Gastrocnemius medialis (tissue), 4 donors: ENCODE measurements around the gene NOS1AP. TPM values are rescaled to one million over a fixed set of nuclear protein-coding genes. Genes with fewer than 3 reads are reported as not detected.

Source experiments
- ATAC-seq, 2 donors: fragments of 150-250 bp; one replicate each; pipeline ENCODE4 v1.9.1; 2016
- DNase-seq, 2 donors: peaks; one replicate each; pipeline ENCODE4 v3.0.0-alpha.2; 2019
- H3K27ac ChIP-seq, 4 donors: fragments of 200-600 bp; sonication (generic); 1 replicate in 1 of 4; 2 replicates in 3 of 4; pipeline ENCODE4 v1.5.1; 2016 to 2018; ENCODE audit warnings: mild to moderate bottlenecking in 2 of 4, moderate library complexity in 1 of 4
- H3K27me3 ChIP-seq, 3 donors: fragments of 200-600 bp; sonication (generic) in 2 of 3; 1 replicate in 1 of 3; 2 replicates in 2 of 3; pipeline versions ENCODE4 v1.5.1 to v1.6.0; 2016 to 2019; ENCODE audit warnings: mild to moderate bottlenecking in 1 of 3, moderate library complexity in 1 of 3
- H3K36me3 ChIP-seq, 2 donors: fragments of 200-600 bp; sonication (generic) in 1 of 2; one replicate each; pipeline ENCODE4 v1.5.1; 2017 to 2018
- H3K4me1 ChIP-seq, 2 donors: fragments of 200-600 bp; sonication (generic) in 1 of 2; one replicate each; pipeline ENCODE4 v1.5.1; 2016 to 2017; ENCODE audit warnings: mild to moderate bottlenecking in 2 of 2
- H3K4me3 ChIP-seq, 4 donors: fragments of 200-600 bp; sonication (generic) in 3 of 4; 1 replicate in 1 of 4; 2 replicates in 3 of 4; pipeline ENCODE4 v1.5.1; 2016 to 2019; ENCODE audit warnings: mild to moderate bottlenecking in 2 of 4
- H3K9me3 ChIP-seq, 3 donors: fragments of 200-600 bp; sonication (generic) in 2 of 3; 1 replicate in 1 of 3; 2 replicates in 2 of 3; pipeline ENCODE4 v1.5.1; 2016 to 2019
- POLR2A ChIP-seq, 2 donors: fragments of 450-650 bp; IDR thresholded peaks; one replicate each; pipeline ENCODE4 v1.6.1; 2017; ENCODE audit warnings: antibody characterized with exemption in 2 of 2, mild to moderate bottlenecking in 2 of 2, moderate library complexity in 2 of 2
- in situ Hi-C, 4 donors: fragments of 200-750 bp; cut with MboI; loops; one replicate each; pipeline versions ENCODE4 v1.15.0 to v1.8.0; 2017; ENCODE audit warnings: low sequenced_read_pairs in 4 of 4
- intact Hi-C: fragments of 100-400 bp; cut with DNase I; formaldehyde crosslinking; loops from one replicate; pipeline ENCODE4 v1.15.1; 2023; ENCODE audit warnings: low total_unique reads
- total RNA-seq, 4 donors: library from RNA; depleted of rRNA; stranded (reverse); fragments of >200 nt; gene quantifications; one replicate each; pipeline versions ENCODE4 v1.1.0 to v1.2.3, GENCODE V29; 2016
- TF ChIP-seq, protein P1 (sequence below), 5 experiments: fragments of 450-650 bp in 3 of 5; fragments of 200-600 bp in 2 of 5; sonication (generic) in 2 of 5; IDR thresholded peaks in 4 of 5; conservative IDR thresholded peaks in 1 of 5; 1 replicate in 4 of 5; 2 replicates in 1 of 5; pipeline ENCODE4 v1.5.1; 2016 to 2019; ENCODE audit warnings: antibody characterized with exemption in 5 of 5, mild to moderate bottlenecking in 3 of 5, moderate library complexity in 3 of 5

Gene NOS1AP
- total RNA-seq, 4 donors from 2014 or later: 0.20 to 0.40 (median 0.25) TPM

DNA sequence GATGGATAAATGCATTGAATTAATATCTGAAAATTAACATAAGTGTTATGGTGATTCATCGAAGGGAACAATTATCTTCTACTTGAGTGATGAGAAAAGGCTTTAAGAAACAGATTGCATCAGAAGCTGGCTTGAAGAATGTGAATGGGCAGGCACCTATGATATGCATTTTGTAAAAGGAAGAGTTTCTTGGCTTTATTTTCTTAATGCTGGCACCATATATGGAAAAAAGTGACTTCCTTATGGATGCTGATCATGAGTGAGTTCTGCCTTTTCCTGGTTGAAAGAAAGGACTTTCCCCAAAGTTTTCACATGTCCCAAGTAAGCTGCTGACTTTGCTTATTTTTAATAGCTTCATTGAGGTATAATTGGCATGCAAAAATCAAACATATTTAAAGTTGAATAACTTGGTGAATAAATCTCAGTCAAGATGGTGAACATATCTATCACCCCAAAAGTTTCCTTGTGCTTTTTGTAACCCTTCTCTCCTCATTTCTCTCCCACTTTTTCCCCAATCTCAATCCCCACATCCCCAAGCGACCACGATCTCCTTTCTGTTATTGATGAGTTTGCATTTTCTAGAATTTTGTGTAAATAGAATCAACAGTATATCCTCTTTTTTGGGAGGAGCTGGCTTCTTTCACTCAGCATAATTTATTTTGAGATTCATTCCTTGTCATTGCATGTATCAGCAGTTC lies 233.0 kb downstream of the NOS1AP start:
- no peak for ATAC-seq
- in situ Hi-C loops: no loop called here
- Histone ChIP-seq H3K4me3 (no peak overlapping the region), H3K27ac (no peak overlapping the region), H3K27me3 (no peaks in the 10 kb centered on the region), H3K4me1 (no peaks in the 10 kb centered on the region), H3K9me3 (no peaks in the 10 kb centered on the region), H3K36me3 (no peaks in the 10 kb centered on the region)
- TF ChIP-seq, protein P1, sequence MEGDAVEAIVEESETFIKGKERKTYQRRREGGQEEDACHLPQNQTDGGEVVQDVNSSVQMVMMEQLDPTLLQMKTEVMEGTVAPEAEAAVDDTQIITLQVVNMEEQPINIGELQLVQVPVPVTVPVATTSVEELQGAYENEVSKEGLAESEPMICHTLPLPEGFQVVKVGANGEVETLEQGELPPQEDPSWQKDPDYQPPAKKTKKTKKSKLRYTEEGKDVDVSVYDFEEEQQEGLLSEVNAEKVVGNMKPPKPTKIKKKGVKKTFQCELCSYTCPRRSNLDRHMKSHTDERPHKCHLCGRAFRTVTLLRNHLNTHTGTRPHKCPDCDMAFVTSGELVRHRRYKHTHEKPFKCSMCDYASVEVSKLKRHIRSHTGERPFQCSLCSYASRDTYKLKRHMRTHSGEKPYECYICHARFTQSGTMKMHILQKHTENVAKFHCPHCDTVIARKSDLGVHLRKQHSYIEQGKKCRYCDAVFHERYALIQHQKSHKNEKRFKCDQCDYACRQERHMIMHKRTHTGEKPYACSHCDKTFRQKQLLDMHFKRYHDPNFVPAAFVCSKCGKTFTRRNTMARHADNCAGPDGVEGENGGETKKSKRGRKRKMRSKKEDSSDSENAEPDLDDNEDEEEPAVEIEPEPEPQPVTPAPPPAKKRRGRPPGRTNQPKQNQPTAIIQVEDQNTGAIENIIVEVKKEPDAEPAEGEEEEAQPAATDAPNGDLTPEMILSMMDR (IDR thresholded peaks at IDR 0.05 in 4 of 5, conservative IDR thresholded peaks at IDR 0.05 in 1 of 5): no peak
- no peak for TF ChIP-seq POLR2A (IDR thresholded peaks at IDR 0.05)
- DNase-seq: no peak
- intact Hi-C loops: no loop called here

DNA sequence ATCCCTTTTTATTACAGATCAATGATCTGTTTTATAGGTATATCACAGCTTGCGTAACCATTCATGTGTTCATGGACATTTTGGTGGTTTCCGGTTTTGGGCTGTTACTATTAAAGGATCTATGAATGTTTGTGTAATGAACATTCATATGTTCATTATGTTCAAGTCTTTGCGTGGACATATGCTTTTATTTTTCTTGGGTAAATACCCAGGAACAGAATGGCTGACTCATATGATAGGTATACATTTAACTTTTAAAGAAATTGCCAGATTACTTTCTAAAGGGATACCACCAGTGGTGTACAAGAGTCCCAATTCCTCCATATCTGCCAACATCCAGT lies 233.5 kb downstream of the NOS1AP start:
- H3K36me3 ChIP-seq: no peaks in the 10 kb centered on the region
- TF ChIP-seq, protein P1 (IDR thresholded peaks at IDR 0.05 in 4 of 5, conservative IDR thresholded peaks at IDR 0.05 in 1 of 5): no peak
- TF ChIP-seq POLR2A (IDR thresholded peaks at IDR 0.05): no peak
- no peak overlapping the region for H3K27ac ChIP-seq
- H3K9me3 ChIP-seq: no peaks in the 10 kb centered on the region
- no peaks in the 10 kb centered on the region for H3K27me3 ChIP-seq
- no peaks in the 10 kb centered on the region for H3K4me1 ChIP-seq
- H3K4me3 ChIP-seq: no peak overlapping the region
- intact Hi-C loops: no loop called here
- in situ Hi-C loops: no loop called here
- ATAC-seq (no peak), DNase-seq (no peak)

DNA sequence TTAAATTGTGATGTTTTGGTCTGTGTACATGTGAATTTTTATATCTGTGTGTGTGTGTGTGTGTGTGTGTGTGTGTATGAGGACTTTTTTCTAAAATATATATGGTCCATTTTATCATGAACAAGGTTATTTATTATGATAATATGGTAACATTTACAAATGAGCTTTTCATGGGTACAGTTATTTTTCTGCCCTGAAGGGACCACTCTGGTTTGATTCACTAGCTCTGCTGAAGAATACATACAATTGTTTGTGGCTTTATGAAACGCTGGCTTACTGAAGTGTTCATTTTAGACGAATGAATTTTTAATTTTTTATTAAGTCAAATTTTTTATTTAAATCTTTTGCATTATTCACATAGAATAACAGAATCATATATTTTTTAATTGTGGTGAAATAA lies 235.2 kb downstream of the NOS1AP start:
- intact Hi-C loops: no loop called here
- ATAC-seq (no peak), DNase-seq (no peak)
- in situ Hi-C loops: no loop called here
- no peaks in the 10 kb centered on the region for H3K27me3 ChIP-seq
- H3K4me1 ChIP-seq: no peaks in the 10 kb centered on the region
- H3K4me3 ChIP-seq: no peak overlapping the region
- H3K27ac ChIP-seq: no peak overlapping the region
- H3K9me3 ChIP-seq: no peaks in the 10 kb centered on the region
- no peaks in the 10 kb centered on the region for H3K36me3 ChIP-seq
- no peak for TF ChIP-seq POLR2A (IDR thresholded peaks at IDR 0.05)
- TF ChIP-seq, protein P1 (IDR thresholded peaks at IDR 0.05 in 4 of 5, conservative IDR thresholded peaks at IDR 0.05 in 1 of 5): no peak

DNA sequence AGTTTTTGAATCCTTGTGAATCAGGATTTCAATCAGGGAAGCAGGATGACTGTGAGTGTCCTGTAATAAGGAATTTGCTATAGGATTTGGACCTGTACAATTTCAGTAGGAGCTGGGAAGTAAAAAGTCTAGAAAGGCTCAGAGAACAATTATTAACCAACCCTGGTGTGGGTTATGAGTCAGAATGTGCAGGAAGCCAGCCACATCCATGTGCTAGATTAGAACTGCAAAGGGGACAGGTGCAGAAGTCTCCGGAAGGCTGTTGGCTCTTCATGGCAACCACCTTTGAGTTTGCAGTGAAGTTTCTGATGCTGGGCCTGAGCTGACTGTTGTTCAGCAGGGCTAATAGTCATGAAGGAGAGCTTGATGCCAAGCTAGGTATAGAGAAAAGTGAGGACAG lies 236.5 kb downstream of the NOS1AP start:
- H3K9me3 ChIP-seq: no peaks in the 10 kb centered on the region
- no peaks in the 10 kb centered on the region for H3K4me1 ChIP-seq
- no peaks in the 10 kb centered on the region for H3K27me3 ChIP-seq
- in situ Hi-C loops: no loop called here
- H3K36me3 ChIP-seq: no peaks in the 10 kb centered on the region
- no peak overlapping the region for H3K27ac ChIP-seq
- no peak for ATAC-seq
- H3K4me3 ChIP-seq: no peak overlapping the region
- no peak for DNase-seq
- TF ChIP-seq POLR2A (IDR thresholded peaks at IDR 0.05): no peak
- TF ChIP-seq, protein P1 (IDR thresholded peaks at IDR 0.05 in 4 of 5, conservative IDR thresholded peaks at IDR 0.05 in 1 of 5): no peak
- intact Hi-C loops: no loop called here

DNA sequence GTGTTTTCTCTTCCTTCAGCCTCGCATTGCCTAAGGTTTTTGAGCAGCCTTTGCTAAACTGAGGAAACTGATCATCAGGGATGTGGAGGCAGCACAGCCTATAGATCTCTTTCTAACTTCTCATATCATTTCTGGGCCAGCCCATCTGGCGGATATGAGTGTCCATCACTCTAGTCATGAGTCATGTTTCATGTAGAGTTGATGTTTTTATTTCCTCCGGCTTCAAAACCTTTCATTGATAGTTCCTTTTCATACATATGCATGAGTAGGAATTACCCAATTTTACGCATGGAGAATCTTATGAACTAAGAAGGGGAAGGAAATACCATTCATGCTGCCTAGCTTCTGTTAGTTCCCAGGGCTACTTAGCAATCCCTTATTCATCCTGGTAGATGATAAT lies 240.8 kb downstream of the NOS1AP start:
- no peaks in the 10 kb centered on the region for H3K9me3 ChIP-seq
- DNase-seq: no peak
- no peaks in the 10 kb centered on the region for H3K27me3 ChIP-seq
- intact Hi-C loops (no loop called here), in situ Hi-C loops (no loop called here)
- no peaks in the 10 kb centered on the region for H3K36me3 ChIP-seq
- H3K27ac ChIP-seq: no peak overlapping the region
- no peak for TF ChIP-seq POLR2A (IDR thresholded peaks at IDR 0.05)
- TF ChIP-seq, protein P1 (IDR thresholded peaks at IDR 0.05 in 4 of 5, conservative IDR thresholded peaks at IDR 0.05 in 1 of 5): no peak
- no peaks in the 10 kb centered on the region for H3K4me1 ChIP-seq
- no peak overlapping the region for H3K4me3 ChIP-seq
- ATAC-seq: no peak
